KOPT-K1 (cell line): ENCODE results near the gene HPCAL4.
A peak's percentile ranks its signal among the peaks of the same experiment; 100 is the strongest.

ENCODE experiments used
- H3K27ac ChIP-seq: fragments of 200-600 bp; sonication (generic); 2 replicates; pipeline ENCODE4 v1.5.1; 2016; ENCODE audit warnings: antibody characterized with exemption, mild to moderate bottlenecking, low read depth, low read length; ENCODE audit not compliant: poor library complexity, severe bottlenecking
- H3K36me3 ChIP-seq: fragments of 200-600 bp; sonication (generic); 2 replicates; pipeline ENCODE4 v1.5.1; 2017; ENCODE audit warnings: antibody characterized with exemption, mild to moderate bottlenecking, low read length, moderate library complexity; ENCODE audit not compliant: insufficient read depth
- H3K9me3 ChIP-seq: fragments of 200-600 bp; sonication (generic); 2 replicates; pipeline ENCODE4 v1.5.1; 2017; ENCODE audit warnings: antibody characterized with exemption, low read length, mild to moderate bottlenecking; ENCODE audit not compliant: insufficient read depth, poor library complexity, severe bottlenecking

HPCAL4 gene

GRCh38 chr1:39691383-39692151, at the start of gene HPCAL4:
Gene HPCAL4, minus strand, starts transcription at chr1:39691433. Its CDS starts 6,830 bp downstream, at chr1:39684603.
- H3K27ac ChIP-seq: no peak within 1 kb of the TSS
- no peaks in the 10 kb centered on the region for H3K9me3 ChIP-seq
- no peaks in the 10 kb centered on the region for H3K36me3 ChIP-seq

- no peaks in the 10 kb centered on the region for H3K9me3 ChIP-seq
- H3K36me3 ChIP-seq: peaks cover 37% of the 10 kb centered on the region
- H3K27ac ChIP-seq: peak within 1 kb of the TSS; percentile 75
Measured at GRCh38 chr1:39738622-39739366, 47.6 kb upstream of the HPCAL4 start, which contains the start of gene PPIE. Gene PPIE, plus strand, starts transcription at chr1:39738882. Its CDS starts 19 bp downstream, at chr1:39738901.

- Histone ChIP-seq H3K9me3 (no peaks in the 10 kb centered on the region), H3K36me3 (peaks cover 26% of the 10 kb centered on the region), H3K27ac (no peak overlapping the region)
Measured at GRCh38 chr1:39737546-39738169, 46.4 kb upstream of the HPCAL4 start.

GRCh38 chr1:39735731-39736130, 44.5 kb upstream of the HPCAL4 start:
- no peak overlapping the region for H3K27ac ChIP-seq
- H3K36me3 ChIP-seq: peaks cover 9% of the 10 kb centered on the region
- no peaks in the 10 kb centered on the region for H3K9me3 ChIP-seq

GRCh38 chr1:39733161-39733560, 41.9 kb upstream of the HPCAL4 start:
- Histone ChIP-seq H3K27ac (no peak overlapping the region), H3K9me3 (no peaks in the 10 kb centered on the region), H3K36me3 (no peaks in the 10 kb centered on the region)

- Histone ChIP-seq H3K36me3 (no peaks in the 10 kb centered on the region), H3K27ac (no peak overlapping the region), H3K9me3 (no peaks in the 10 kb centered on the region)
Measured at GRCh38 chr1:39732730-39733129, 41.5 kb upstream of the HPCAL4 start.

GRCh38 chr1:39729842-39730241, 38.6 kb upstream of the HPCAL4 start:
- H3K27ac ChIP-seq: no peak overlapping the region
- H3K9me3 ChIP-seq: no peaks in the 10 kb centered on the region
- H3K36me3 ChIP-seq: no peaks in the 10 kb centered on the region

- H3K36me3 ChIP-seq: no peaks in the 10 kb centered on the region
- no peak overlapping the region for H3K27ac ChIP-seq
- no peaks in the 10 kb centered on the region for H3K9me3 ChIP-seq
Measured at GRCh38 chr1:39729030-39729429, 37.8 kb upstream of the HPCAL4 start.

- no peaks in the 10 kb centered on the region for H3K36me3 ChIP-seq
- no peak overlapping the region for H3K27ac ChIP-seq
- no peaks in the 10 kb centered on the region for H3K9me3 ChIP-seq
Measured at GRCh38 chr1:39727932-39728317, 36.7 kb upstream of the HPCAL4 start.

- no peak overlapping the region for H3K27ac ChIP-seq
- H3K9me3 ChIP-seq: no peaks in the 10 kb centered on the region
- H3K36me3 ChIP-seq: no peaks in the 10 kb centered on the region
Measured at GRCh38 chr1:39727221-39727931, 36.1 kb upstream of the HPCAL4 start.

- H3K27ac ChIP-seq: no peak overlapping the region
- H3K9me3 ChIP-seq: no peaks in the 10 kb centered on the region
- no peaks in the 10 kb centered on the region for H3K36me3 ChIP-seq
Measured at GRCh38 chr1:39726600-39726999, 35.4 kb upstream of the HPCAL4 start.

- Histone ChIP-seq H3K9me3 (no peaks in the 10 kb centered on the region), H3K27ac (no peak overlapping the region), H3K36me3 (no peaks in the 10 kb centered on the region)
Measured at GRCh38 chr1:39722495-39722894, 31.3 kb upstream of the HPCAL4 start.

GRCh38 chr1:39721664-39722063, 30.4 kb upstream of the HPCAL4 start:
- Histone ChIP-seq H3K27ac (no peak overlapping the region), H3K9me3 (no peaks in the 10 kb centered on the region), H3K36me3 (no peaks in the 10 kb centered on the region)

- Histone ChIP-seq H3K9me3 (no peaks in the 10 kb centered on the region), H3K36me3 (no peaks in the 10 kb centered on the region), H3K27ac (no peak overlapping the region)
Measured at GRCh38 chr1:39720094-39720999, 29.1 kb upstream of the HPCAL4 start.
